Neutrophil (primary cell): ENCODE data around the gene RFNG.

Experiments
- H3K27ac ChIP-seq: fragments of 200-600 bp; sonication (generic); 2 replicates; pipeline ENCODE4 v1.5.1; 2016; ENCODE audit warnings: mild to moderate bottlenecking, moderate library complexity
- H3K27me3 ChIP-seq: fragments of 200-600 bp; sonication (generic); 2 replicates; pipeline ENCODE4 v1.6.0; 2016; ENCODE audit warnings: mild to moderate bottlenecking
- H3K36me3 ChIP-seq: fragments of 200-600 bp; sonication (generic); 2 replicates; pipeline ENCODE4 v1.5.1; 2017
- H3K4me1 ChIP-seq, 2 experiments: fragments of 200-600 bp in 1 of 2; sonication (generic) in 1 of 2; 1 replicate in 1 of 2; 2 replicates in 1 of 2; pipeline versions ENCODE4 v1.5.1 to v1.6.1; 2013 to 2016; ENCODE audit warnings: low read depth in 1 of 2, low read length in 1 of 2, mild to moderate bottlenecking in 1 of 2, moderate library complexity in 1 of 2; ENCODE audit not compliant: control insufficient read depth in 1 of 2, insufficient read depth in 1 of 2
- H3K4me3 ChIP-seq, 2 experiments: fragments of 200-600 bp in 1 of 2; sonication (generic) in 1 of 2; 1 replicate in 1 of 2; 2 replicates in 1 of 2; pipeline ENCODE4 v1.5.1; 2013 to 2016; ENCODE audit warnings: low read depth in 1 of 2, low read length in 1 of 2, mild to moderate bottlenecking in 1 of 2, moderate library complexity in 1 of 2
- H3K9me3 ChIP-seq: fragments of 200-600 bp; sonication (generic); 2 replicates; pipeline ENCODE4 v1.5.1; 2016
- CTCF ChIP-seq: fragments of 200-600 bp; sonication (generic); IDR thresholded peaks from 2 replicates; pipeline ENCODE4 v1.5.1; 2016; ENCODE audit warnings: antibody characterized with exemption

RFNG gene

GRCh38 chr17:82047914-82048570 is 3.6 kb downstream of the RFNG start:
- no peak overlapping the region for H3K27ac ChIP-seq
- peaks cover 15 to 19% of the 10 kb centered on the region in 2 experiments for H3K4me1 ChIP-seq
- TF ChIP-seq CTCF: no peak
- H3K4me3 ChIP-seq: no peak overlapping the region
- H3K9me3 ChIP-seq: no peaks in the 10 kb centered on the region
- H3K27me3 ChIP-seq: no peaks in the 10 kb centered on the region
- H3K36me3 ChIP-seq: peaks cover 34% of the 10 kb centered on the region

- H3K27ac ChIP-seq: no peak overlapping the region
- TF ChIP-seq CTCF: no peak
- H3K9me3 ChIP-seq: no peaks in the 10 kb centered on the region
- H3K4me1 ChIP-seq: peaks cover 10 to 12% of the 10 kb centered on the region in 2 experiments
- peaks cover 34% of the 10 kb centered on the region for H3K36me3 ChIP-seq
- no peaks in the 10 kb centered on the region for H3K27me3 ChIP-seq
- H3K4me3 ChIP-seq: no peak overlapping the region
Measured at GRCh38 chr17:82047379-82047778, 4.2 kb downstream of the RFNG start.

- Histone ChIP-seq H3K27ac (no peak overlapping the region), H3K27me3 (no peaks in the 10 kb centered on the region), H3K4me1 (peaks cover 6 to 8% of the 10 kb centered on the region in 2 experiments), H3K9me3 (no peaks in the 10 kb centered on the region), H3K36me3 (peaks cover 34% of the 10 kb centered on the region), H3K4me3 (no peak overlapping the region)
- no peak for TF ChIP-seq CTCF
Measured at GRCh38 chr17:82046903-82047302, 4.7 kb downstream of the RFNG start.

GRCh38 chr17:82045936-82046484 is 5.6 kb downstream of the RFNG start:
- H3K9me3 ChIP-seq: no peaks in the 10 kb centered on the region
- no peak for TF ChIP-seq CTCF

GRCh38 chr17:82043507-82043906 is 8.1 kb downstream of the RFNG start:
- no peaks in the 10 kb centered on the region for H3K27me3 ChIP-seq
- H3K36me3 ChIP-seq: peaks cover 21% of the 10 kb centered on the region
- H3K4me3 ChIP-seq: no peak overlapping the region
- no peak for TF ChIP-seq CTCF
- no peak overlapping the region for H3K27ac ChIP-seq
- H3K9me3 ChIP-seq: no peaks in the 10 kb centered on the region
- no peaks in the 10 kb centered on the region for H3K4me1 ChIP-seq

More at GRCh38 chr17:82045936-82046484, 5.6 kb downstream of the RFNG start:
- Histone ChIP-seq H3K4me3 (no peak overlapping the region), H3K4me1 (peaks cover 6% of the 10 kb centered on the region in 2 experiments), H3K27me3 (no peaks in the 10 kb centered on the region), H3K27ac (no peak overlapping the region), H3K36me3 (peaks cover 34% of the 10 kb centered on the region)
